GM13977 (cell line): Measurements from ENCODE around the gene PABPN1L.

ENCODE experiments used
- DNase-seq: peaks from one replicate; pipeline ENCODE4 v3.0.0; 2012; ENCODE audit warnings: low spot score
- CTCF ChIP-seq: IDR thresholded peaks from 2 replicates; pipeline ENCODE4 v1.5.1; 2012; ENCODE audit warnings: mild to moderate bottlenecking, control low read depth; ENCODE audit not compliant: insufficient read depth; ENCODE audit errors: extremely low read depth, missing control alignments
- in situ Hi-C: fragments of 300-500 bp; cut with MboI; formaldehyde crosslinking; loops from one replicate; pipeline ENCODE4 v1.12.0; 2022; ENCODE audit warnings: low sequenced_read_pairs, low pct_unique_long_range_greater_than_20kb, mixed read lengths, inconsistent platforms; ENCODE audit not compliant: unreplicated experiment

The PABPN1L gene

GRCh38 chr16:88888057-88888456 is 21.6 kb upstream of the PABPN1L start:
- TF ChIP-seq CTCF = no peak
- DNase-seq = no peak
- in situ Hi-C loops = no loop called here

GRCh38 chr16:88886845-88887521 is 20.5 kb upstream of the PABPN1L start:
- no peak for TF ChIP-seq CTCF

GRCh38 chr16:88886420-88886844 is 20.0 kb upstream of the PABPN1L start:
- no peak for DNase-seq
- in situ Hi-C loops = no loop called here
- no peak for TF ChIP-seq CTCF

More at GRCh38 chr16:88886845-88887521, 20.5 kb upstream of the PABPN1L start:
- in situ Hi-C loops = no loop called here
- no peak for DNase-seq

- in situ Hi-C loops = no loop called here
- TF ChIP-seq CTCF = no peak
- DNase-seq = no peak
Measured at GRCh38 chr16:88885693-88886280, 19.3 kb upstream of the PABPN1L start.

- DNase-seq = no peak
- no peak for TF ChIP-seq CTCF
- in situ Hi-C loops = no loop called here
Measured at GRCh38 chr16:88884569-88885271, 18.3 kb upstream of the PABPN1L start.

GRCh38 chr16:88883946-88884345 is 17.5 kb upstream of the PABPN1L start:
- no peak for TF ChIP-seq CTCF
- DNase-seq = no peak
- in situ Hi-C loops = no loop called here
